Neural progenitor cell (in vitro differentiated cells): ENCODE measurements around the gene EYS.

Source experiments
- CTCF ChIP-seq: fragments of 200-600 bp; sonication (generic); IDR thresholded peaks from 2 replicates; pipeline ENCODE4 v1.5.1; 2017; ENCODE audit warnings: antibody characterized with exemption, mild to moderate bottlenecking
- EZH2 ChIP-seq: fragments of 200-600 bp; sonication (generic); IDR thresholded peaks from 2 replicates; pipeline ENCODE4 v1.6.1; 2017; ENCODE audit warnings: antibody characterized with exemption, mild to moderate bottlenecking, moderate library complexity

- TF ChIP-seq CTCF = no peak
- TF ChIP-seq EZH2 = no peak
Observed at GRCh38 chr6:63858691-63859090, 1848.3 kb downstream of the EYS start.
